OCI-LY7 (cell line): ENCODE results near the gene KIF5A.

Experiments
- CTCF ChIP-seq: fragments of 200-600 bp; sonication (generic); conservative IDR thresholded peaks from 2 replicates; pipeline ENCODE4 v1.5.1; 2014; ENCODE audit warnings: mild to moderate bottlenecking, antibody characterized with exemption, low read length, moderate library complexity, mixed read lengths
- EZH2phosphoT487 ChIP-seq: fragments of 200-600 bp; sonication (generic); IDR thresholded peaks from 2 replicates; pipeline ENCODE4 v1.6.1; 2018; ENCODE audit warnings: low read depth, borderline replicate concordance, mild to moderate bottlenecking, mixed run types, antibody characterized with exemption, low read length, moderate library complexity, mixed read lengths

GRCh38 chr12:57549203-57549908 is 488 bp upstream of the KIF5A start:
- no peak for TF ChIP-seq CTCF
- TF ChIP-seq EZH2phosphoT487, result no peak
